HepG2 (cell line): Measurements from ENCODE around the gene ITGA6. TPM values are rescaled to one million over a fixed set of nuclear protein-coding genes. Genes with fewer than 3 reads are reported as not detected.

Source experiments
- ATF7 ChIP-seq, 2 experiments: fragments of 450-650 bp in 1 of 2; sonication (generic) in 1 of 2; formaldehyde crosslinking in 1 of 2; IDR thresholded peaks; 2 replicates each; pipeline versions ENCODE4 v1.4.0 to v1.6.1; 2016 to 2020; ENCODE audit warnings: antibody characterized with exemption in 1 of 2, mild to moderate bottlenecking in 1 of 2, missing genetic modification reagents in 1 of 2
- BRCA1 ChIP-seq: sonication (generic); formaldehyde crosslinking; IDR thresholded peaks from 2 replicates; pipeline ENCODE4 v1.4.0; 2020; ENCODE audit warnings: missing genetic modification reagents
- KDM5A ChIP-seq: fragments of 200-600 bp; sonication (generic); IDR thresholded peaks from 2 replicates; pipeline ENCODE4 v1.7.0; 2018; ENCODE audit warnings: antibody characterized with exemption, mild to moderate bottlenecking, low read length, borderline replicate concordance
- KDM5B ChIP-seq: sonication (generic); formaldehyde crosslinking; IDR thresholded peaks from 2 replicates; pipeline ENCODE4 v1.4.0; 2020; ENCODE audit warnings: missing genetic modification reagents, mild to moderate bottlenecking, borderline replicate concordance
- SMC3 ChIP-seq: IDR thresholded peaks from 2 replicates; pipeline ENCODE4 v1.6.1; 2011; ENCODE audit warnings: low read length, improper control_type of control experiment
- SNAPC2 ChIP-seq: sonication (generic); formaldehyde crosslinking; IDR thresholded peaks from 2 replicates; pipeline ENCODE4 v1.8.1; 2022; ENCODE audit warnings: mild to moderate bottlenecking, missing genetic modification reagents
- SP4 ChIP-seq: sonication (generic); formaldehyde crosslinking; IDR thresholded peaks from 2 replicates; pipeline ENCODE4 v1.8.1; 2023; ENCODE audit warnings: mild to moderate bottlenecking, missing genetic modification reagents
- TRAFD1 ChIP-seq: sonication (generic); formaldehyde crosslinking; IDR thresholded peaks from 2 replicates; pipeline ENCODE4 v1.5.1; 2020; ENCODE audit warnings: missing genetic modification reagents, mild to moderate bottlenecking, borderline replicate concordance
- ZFP1 ChIP-seq: IDR thresholded peaks from 2 replicates; pipeline ENCODE4 v1.6.1; 2016
- ZNF496 ChIP-seq: sonication (generic); formaldehyde crosslinking; IDR thresholded peaks from 2 replicates; pipeline ENCODE4 v1.8.1; 2023; ENCODE audit warnings: mild to moderate bottlenecking, moderate library complexity, missing genetic modification reagents; ENCODE audit not compliant: insufficient replicate concordance
- ZNF597 ChIP-seq: sonication (generic); formaldehyde crosslinking; IDR thresholded peaks from 2 replicates; pipeline ENCODE4 v1.5.0; 2020; ENCODE audit warnings: missing genetic modification reagents
- ZNF7 ChIP-seq: IDR thresholded peaks from 2 replicates; pipeline ENCODE4 v1.6.1; 2016; ENCODE audit warnings: missing biosample characterization, missing genetic modification reagents
- ZUFSP ChIP-seq: sonication (generic); formaldehyde crosslinking; IDR thresholded peaks from 2 replicates; pipeline ENCODE4 v1.9.0; 2021; ENCODE audit warnings: missing genetic modification reagents, mild to moderate bottlenecking, borderline replicate concordance
- polyA plus RNA-seq, 8 experiments: library from polyadenylated mRNA; depleted of rRNA in 3 of 8; stranded (reverse) in 7 of 8; unstranded in 1 of 8; fragments of >200 nt; fragmentation: Illumina TruSeq in 4 of 8; extraction: Trizol in 4 of 8; gene quantifications; 2 replicates each; pipeline versions ENCODE4 v1.2.1 to v1.2.3, GENCODE V29; 2011 to 2016; ENCODE audit warnings: low read depth in 4 of 8, missing spikeins in 1 of 8, mixed read lengths in 1 of 8; ENCODE audit not compliant: insufficient read depth in 1 of 8
- total RNA-seq, 5 experiments: library from RNA; depleted of rRNA; stranded (reverse); fragments of >200 nt; fragmentation: Illumina TruSeq; extraction: Trizol; gene quantifications; 2 replicates each; pipeline ENCODE4 v1.2.3, GENCODE V29; 2016; ENCODE audit warnings: low read depth in 1 of 5
- TF ChIP-seq, protein P1 (sequence below): sonication (generic); formaldehyde crosslinking; IDR thresholded peaks from 2 replicates; pipeline ENCODE4 v1.5.0; 2020; ENCODE audit warnings: missing genetic modification reagents
- TF ChIP-seq, protein P2 (sequence below): sonication (generic); formaldehyde crosslinking; IDR thresholded peaks from 2 replicates; pipeline ENCODE4 v1.8.0; 2022; ENCODE audit warnings: missing genetic modification reagents, mild to moderate bottlenecking, borderline replicate concordance
- TF ChIP-seq, protein P3 (sequence below), 2 experiments: sonication (generic) in 1 of 2; formaldehyde crosslinking in 1 of 2; IDR thresholded peaks; 2 replicates each; pipeline versions ENCODE4 v1.6.1 to v1.9.0; 2014 to 2022; ENCODE audit warnings: antibody characterized with exemption in 1 of 2, borderline replicate concordance in 1 of 2, inconsistent platforms in 1 of 2, low read depth in 1 of 2, missing genetic modification reagents in 1 of 2

ITGA6 gene
- total and polyA plus RNA-seq, 2 of the 13 experiments (the other 11 are each of a cell fraction or from before 2014, with no cell fraction given), result 24.0 to 92.5 TPM

GRCh38 chr2:172555272-172555521 is 127.8 kb downstream of the ITGA6 start (continued):
- TF ChIP-seq KDM5A (no peak), SMC3 (no peak), BRCA1 (CRISPR knock-in tag) (peak; percentile 67; the same call in 1 of the 2 replicates), ZNF496 (CRISPR knock-in tag) (no peak), ZNF7 (no peak), TRAFD1 (no peak), SP4 (CRISPR knock-in tag) (no peak), ATF7 (IDR thresholded peaks at IDR 0.05) (no peak), ATF7 (CRISPR knock-in tag; IDR thresholded peaks at IDR 0.05) (no peak), ZFP1 (CRISPR knock-in tag) (0 out of 2 replicates have a peak, but pooled peaks have one; percentile 47), ZNF597 (0 out of 2 replicates have a peak, but pooled peaks have one; percentile 33), ZUFSP (CRISPR knock-in tag) (no peak), SNAPC2 (CRISPR knock-in tag) (no peak), KDM5B (CRISPR knock-in tag) (no peak)
- TF ChIP-seq, protein P1, sequence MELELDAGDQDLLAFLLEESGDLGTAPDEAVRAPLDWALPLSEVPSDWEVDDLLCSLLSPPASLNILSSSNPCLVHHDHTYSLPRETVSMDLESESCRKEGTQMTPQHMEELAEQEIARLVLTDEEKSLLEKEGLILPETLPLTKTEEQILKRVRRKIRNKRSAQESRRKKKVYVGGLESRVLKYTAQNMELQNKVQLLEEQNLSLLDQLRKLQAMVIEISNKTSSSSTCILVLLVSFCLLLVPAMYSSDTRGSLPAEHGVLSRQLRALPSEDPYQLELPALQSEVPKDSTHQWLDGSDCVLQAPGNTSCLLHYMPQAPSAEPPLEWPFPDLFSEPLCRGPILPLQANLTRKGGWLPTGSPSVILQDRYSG (CRISPR knock-in tag), result 0 out of 2 replicates have a peak, but pooled peaks have one; percentile 52
- TF ChIP-seq, protein P2, sequence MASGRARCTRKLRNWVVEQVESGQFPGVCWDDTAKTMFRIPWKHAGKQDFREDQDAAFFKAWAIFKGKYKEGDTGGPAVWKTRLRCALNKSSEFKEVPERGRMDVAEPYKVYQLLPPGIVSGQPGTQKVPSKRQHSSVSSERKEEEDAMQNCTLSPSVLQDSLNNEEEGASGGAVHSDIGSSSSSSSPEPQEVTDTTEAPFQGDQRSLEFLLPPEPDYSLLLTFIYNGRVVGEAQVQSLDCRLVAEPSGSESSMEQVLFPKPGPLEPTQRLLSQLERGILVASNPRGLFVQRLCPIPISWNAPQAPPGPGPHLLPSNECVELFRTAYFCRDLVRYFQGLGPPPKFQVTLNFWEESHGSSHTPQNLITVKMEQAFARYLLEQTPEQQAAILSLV (CRISPR knock-in tag), result no peak
- TF ChIP-seq, protein P3, sequence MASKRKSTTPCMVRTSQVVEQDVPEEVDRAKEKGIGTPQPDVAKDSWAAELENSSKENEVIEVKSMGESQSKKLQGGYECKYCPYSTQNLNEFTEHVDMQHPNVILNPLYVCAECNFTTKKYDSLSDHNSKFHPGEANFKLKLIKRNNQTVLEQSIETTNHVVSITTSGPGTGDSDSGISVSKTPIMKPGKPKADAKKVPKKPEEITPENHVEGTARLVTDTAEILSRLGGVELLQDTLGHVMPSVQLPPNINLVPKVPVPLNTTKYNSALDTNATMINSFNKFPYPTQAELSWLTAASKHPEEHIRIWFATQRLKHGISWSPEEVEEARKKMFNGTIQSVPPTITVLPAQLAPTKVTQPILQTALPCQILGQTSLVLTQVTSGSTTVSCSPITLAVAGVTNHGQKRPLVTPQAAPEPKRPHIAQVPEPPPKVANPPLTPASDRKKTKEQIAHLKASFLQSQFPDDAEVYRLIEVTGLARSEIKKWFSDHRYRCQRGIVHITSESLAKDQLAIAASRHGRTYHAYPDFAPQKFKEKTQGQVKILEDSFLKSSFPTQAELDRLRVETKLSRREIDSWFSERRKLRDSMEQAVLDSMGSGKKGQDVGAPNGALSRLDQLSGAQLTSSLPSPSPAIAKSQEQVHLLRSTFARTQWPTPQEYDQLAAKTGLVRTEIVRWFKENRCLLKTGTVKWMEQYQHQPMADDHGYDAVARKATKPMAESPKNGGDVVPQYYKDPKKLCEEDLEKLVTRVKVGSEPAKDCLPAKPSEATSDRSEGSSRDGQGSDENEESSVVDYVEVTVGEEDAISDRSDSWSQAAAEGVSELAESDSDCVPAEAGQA (IDR thresholded peaks at IDR 0.05; ENCODE audit: low read depth), result no peak
- TF ChIP-seq, protein P3 (CRISPR knock-in tag; IDR thresholded peaks at IDR 0.05; ENCODE audit: borderline replicate concordance), result 0 out of 2 replicates have a peak, but pooled peaks have one; percentile 38
